Neural progenitor cell (in vitro differentiated cells): ENCODE measurements around the gene ELFN1.

Source experiments
- EZH2 ChIP-seq: fragments of 200-600 bp; sonication (generic); IDR thresholded peaks from 2 replicates; pipeline ENCODE4 v1.6.1; 2017; ENCODE audit warnings: antibody characterized with exemption, mild to moderate bottlenecking, moderate library complexity
- TF ChIP-seq, protein P1 (sequence below): fragments of 200-600 bp; sonication (generic); IDR thresholded peaks from 2 replicates; pipeline ENCODE4 v1.5.1; 2017; ENCODE audit warnings: antibody characterized with exemption, mild to moderate bottlenecking

DNA sequence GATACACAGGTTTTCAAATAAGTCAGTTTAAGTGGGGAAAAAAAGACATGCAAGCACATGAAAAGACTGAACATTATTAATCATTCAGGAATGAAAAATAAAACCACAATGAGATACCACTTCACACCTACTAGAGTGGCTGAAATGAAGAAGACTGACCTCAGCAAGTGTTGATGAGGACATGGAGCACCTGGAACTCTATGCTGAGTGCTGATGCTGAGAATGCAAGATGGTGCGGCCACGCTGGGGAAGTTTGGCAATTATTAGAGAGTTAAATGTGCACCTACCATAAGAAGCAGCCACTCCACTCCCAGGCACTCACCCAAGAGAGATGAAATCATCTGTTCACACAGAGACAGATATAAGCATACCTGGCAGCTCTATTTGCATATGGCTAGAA lies 32.9 kb upstream of the ELFN1 start:
- TF ChIP-seq, protein P1, sequence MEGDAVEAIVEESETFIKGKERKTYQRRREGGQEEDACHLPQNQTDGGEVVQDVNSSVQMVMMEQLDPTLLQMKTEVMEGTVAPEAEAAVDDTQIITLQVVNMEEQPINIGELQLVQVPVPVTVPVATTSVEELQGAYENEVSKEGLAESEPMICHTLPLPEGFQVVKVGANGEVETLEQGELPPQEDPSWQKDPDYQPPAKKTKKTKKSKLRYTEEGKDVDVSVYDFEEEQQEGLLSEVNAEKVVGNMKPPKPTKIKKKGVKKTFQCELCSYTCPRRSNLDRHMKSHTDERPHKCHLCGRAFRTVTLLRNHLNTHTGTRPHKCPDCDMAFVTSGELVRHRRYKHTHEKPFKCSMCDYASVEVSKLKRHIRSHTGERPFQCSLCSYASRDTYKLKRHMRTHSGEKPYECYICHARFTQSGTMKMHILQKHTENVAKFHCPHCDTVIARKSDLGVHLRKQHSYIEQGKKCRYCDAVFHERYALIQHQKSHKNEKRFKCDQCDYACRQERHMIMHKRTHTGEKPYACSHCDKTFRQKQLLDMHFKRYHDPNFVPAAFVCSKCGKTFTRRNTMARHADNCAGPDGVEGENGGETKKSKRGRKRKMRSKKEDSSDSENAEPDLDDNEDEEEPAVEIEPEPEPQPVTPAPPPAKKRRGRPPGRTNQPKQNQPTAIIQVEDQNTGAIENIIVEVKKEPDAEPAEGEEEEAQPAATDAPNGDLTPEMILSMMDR: no peak
- TF ChIP-seq EZH2: no peak
